ENCODE data around the gene EMD. TPM values are rescaled to one million over a fixed set of nuclear protein-coding genes. Genes with fewer than 3 reads are reported as not detected.

The EMD gene
- total RNA-seq, 1 donor from 2014 or later: 76.3 TPM

DNA sequence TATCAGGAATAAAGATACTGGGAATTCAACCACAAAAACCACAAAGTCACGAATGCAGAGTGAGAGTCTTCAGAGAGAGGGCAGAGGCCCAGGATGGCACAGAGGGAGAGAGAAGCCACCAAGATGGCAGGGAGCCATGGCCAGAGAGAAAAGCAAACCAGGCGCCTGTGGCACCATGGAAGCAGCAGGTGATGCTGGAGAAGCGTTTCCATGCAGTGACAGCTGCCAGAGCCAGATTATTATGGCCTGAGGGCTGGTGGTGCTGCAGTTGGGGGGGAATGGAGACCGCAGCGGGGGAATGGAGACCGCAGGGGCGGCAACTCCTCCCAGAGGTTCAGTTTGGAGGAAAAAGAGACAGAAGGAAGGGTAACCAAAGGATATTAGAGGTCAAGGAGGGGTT is 38.1 kb downstream of the EMD start:
- TF ChIP-seq, protein P1, sequence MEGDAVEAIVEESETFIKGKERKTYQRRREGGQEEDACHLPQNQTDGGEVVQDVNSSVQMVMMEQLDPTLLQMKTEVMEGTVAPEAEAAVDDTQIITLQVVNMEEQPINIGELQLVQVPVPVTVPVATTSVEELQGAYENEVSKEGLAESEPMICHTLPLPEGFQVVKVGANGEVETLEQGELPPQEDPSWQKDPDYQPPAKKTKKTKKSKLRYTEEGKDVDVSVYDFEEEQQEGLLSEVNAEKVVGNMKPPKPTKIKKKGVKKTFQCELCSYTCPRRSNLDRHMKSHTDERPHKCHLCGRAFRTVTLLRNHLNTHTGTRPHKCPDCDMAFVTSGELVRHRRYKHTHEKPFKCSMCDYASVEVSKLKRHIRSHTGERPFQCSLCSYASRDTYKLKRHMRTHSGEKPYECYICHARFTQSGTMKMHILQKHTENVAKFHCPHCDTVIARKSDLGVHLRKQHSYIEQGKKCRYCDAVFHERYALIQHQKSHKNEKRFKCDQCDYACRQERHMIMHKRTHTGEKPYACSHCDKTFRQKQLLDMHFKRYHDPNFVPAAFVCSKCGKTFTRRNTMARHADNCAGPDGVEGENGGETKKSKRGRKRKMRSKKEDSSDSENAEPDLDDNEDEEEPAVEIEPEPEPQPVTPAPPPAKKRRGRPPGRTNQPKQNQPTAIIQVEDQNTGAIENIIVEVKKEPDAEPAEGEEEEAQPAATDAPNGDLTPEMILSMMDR (IDR thresholded peaks at IDR 0.05; ENCODE audit: unreplicated experiment): no peak
- peaks cover 3% of the 10 kb centered on the region for H3K9me3 Mint-ChIP-seq
- H3K4me3 Mint-ChIP-seq: no peak overlapping the region
- no peaks in the 10 kb centered on the region for H3K4me1 Mint-ChIP-seq
- no peaks in the 10 kb centered on the region for H3K27me3 Mint-ChIP-seq (ENCODE audit: low read depth)
- no peak for DNase-seq (ENCODE audit: low spot score in 2 of 2, unreplicated experiment in 2 of 2)
- no peak overlapping the region for H3K27ac Mint-ChIP-seq
- no peaks in the 10 kb centered on the region for H3K36me3 Mint-ChIP-seq

DNA sequence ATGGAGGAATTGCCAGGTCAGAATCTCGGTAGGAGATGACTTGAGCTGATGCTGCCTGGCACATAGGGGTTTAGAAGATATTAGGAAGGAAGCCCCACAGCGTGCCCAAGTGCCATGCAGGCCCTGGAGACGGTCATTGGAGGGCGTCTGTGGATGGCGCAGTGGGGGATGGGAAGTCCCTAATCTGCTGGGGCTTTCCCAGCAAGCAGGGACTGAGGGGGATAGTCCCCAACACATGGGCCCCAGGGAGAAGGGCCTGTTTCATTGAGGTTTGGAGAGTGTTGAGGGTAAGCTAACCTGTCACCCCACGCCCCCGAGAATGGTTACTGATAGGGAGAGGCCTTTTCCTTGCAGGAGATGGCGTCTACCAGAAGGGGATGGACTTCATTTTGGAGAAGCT is 40.1 kb downstream of the EMD start:
- TF ChIP-seq, protein P1 (IDR thresholded peaks at IDR 0.05; ENCODE audit: unreplicated experiment): no peak
- Mint-ChIP-seq H3K9me3 (peaks cover 3% of the 10 kb centered on the region), H3K4me3 (no peak overlapping the region), H3K4me1 (no peaks in the 10 kb centered on the region), H3K27ac (no peak overlapping the region), H3K36me3 (peaks cover 2% of the 10 kb centered on the region), H3K27me3 (ENCODE audit: low read depth) (no peaks in the 10 kb centered on the region)
- no peak for DNase-seq (ENCODE audit: low spot score in 2 of 2, unreplicated experiment in 2 of 2)

DNA sequence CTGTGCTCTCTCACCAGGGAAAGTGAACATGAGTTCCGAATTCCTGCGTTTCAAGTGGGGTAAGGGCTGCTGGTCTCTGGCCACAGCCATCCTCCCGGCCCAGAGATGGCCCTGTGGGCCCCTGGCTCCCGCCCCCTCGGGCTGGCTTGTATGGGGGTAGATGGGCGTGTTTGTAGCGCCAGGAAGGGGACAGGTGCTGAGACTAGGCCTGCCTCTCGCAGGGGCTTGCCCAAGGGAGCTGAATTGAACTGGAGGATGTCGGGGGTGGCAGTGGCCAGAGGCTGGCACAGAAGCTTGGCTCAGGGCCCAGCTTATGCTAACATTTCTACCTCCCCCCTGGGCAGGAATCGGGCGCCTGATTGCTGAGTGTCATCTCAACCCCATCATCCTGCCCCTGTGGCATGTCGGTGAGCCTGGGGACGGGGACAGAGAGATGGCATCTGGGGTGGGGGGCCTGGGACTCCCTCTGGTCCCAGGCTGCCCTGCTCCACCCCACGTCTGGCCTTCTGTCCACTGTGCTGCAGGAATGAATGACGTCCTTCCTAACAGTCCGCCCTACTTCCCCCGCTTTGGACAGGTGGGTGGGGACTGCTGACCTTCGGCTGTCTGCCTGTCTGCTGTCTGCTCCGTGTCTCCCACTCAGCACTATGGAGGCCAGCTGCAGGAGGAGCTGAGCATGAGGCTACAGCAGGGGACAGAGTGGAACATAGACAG is 40.8 kb downstream of the EMD start:
- DNase-seq (ENCODE audit: low spot score in 2 of 2, unreplicated experiment in 2 of 2): no peak
- Mint-ChIP-seq H3K27ac (no peak overlapping the region), H3K4me1 (no peaks in the 10 kb centered on the region), H3K27me3 (ENCODE audit: low read depth) (no peaks in the 10 kb centered on the region), H3K4me3 (no peak overlapping the region), H3K9me3 (peaks cover 7% of the 10 kb centered on the region), H3K36me3 (peaks cover 2% of the 10 kb centered on the region)
- TF ChIP-seq, protein P1 (IDR thresholded peaks at IDR 0.05; ENCODE audit: unreplicated experiment): no peak

DNA sequence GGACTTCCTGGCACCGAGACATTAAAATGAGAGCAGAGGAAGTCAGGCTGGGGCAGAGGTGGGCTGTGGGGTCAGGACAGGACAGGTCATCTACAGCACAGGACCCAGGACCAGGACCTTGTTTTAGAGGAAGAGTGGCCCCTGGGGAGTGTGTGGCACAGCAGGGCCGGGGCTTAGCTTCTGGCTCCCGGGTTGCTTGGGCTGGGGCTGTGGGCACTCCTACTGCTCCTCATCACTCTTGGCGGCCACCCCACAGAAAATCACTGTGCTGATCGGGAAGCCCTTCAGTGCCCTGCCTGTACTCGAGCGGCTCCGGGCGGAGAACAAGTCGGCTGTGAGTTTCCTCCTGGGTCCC is 41.3 kb downstream of the EMD start:
- Mint-ChIP-seq H3K27ac (no peak overlapping the region), H3K36me3 (peaks cover 2% of the 10 kb centered on the region), H3K4me1 (no peaks in the 10 kb centered on the region), H3K27me3 (ENCODE audit: low read depth) (no peaks in the 10 kb centered on the region), H3K9me3 (peaks cover 4% of the 10 kb centered on the region), H3K4me3 (no peak overlapping the region)
- no peak for DNase-seq (ENCODE audit: low spot score in 2 of 2, unreplicated experiment in 2 of 2)
- TF ChIP-seq, protein P1 (IDR thresholded peaks at IDR 0.05; ENCODE audit: unreplicated experiment): no peak

DNA sequence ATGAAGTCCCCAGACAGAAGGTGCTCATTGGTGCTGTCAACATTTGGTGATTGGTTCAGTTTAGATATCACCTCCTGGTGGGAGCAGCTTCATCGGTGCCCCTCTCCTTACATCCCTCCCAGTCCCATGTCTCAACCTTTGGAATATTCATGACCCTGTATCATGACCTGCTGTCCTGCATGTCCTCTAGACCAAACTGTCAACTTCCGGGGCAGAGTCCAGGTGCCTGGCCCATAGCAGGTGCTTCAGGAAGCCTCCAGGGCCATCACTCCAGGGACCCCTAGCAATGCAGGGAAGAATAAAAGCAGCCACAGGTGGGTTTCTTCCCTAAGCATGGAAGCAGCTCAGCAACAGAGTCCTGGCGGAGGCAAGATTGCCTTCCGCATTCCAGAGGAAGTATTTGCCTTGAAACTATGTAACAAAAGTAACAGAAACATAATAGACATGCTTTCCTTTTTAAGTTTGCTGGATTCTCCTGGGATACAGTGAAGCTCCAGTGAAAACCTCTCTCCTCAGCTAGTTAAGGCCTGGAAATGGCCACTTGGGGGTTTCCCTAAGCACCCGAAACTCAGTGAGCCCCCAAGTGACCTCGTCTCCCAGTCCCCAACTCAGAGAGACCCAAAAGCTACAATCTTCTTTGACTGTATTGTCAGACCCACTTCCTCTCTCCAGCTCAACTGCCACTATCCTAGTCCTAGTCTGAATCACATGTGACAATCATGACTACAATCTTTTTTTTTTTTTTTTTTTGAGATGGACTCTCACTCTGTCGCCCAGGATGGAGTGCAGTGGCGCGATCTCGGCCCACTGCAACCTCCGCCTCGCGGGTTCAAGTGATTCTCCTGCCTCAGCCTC is 48.0 kb downstream of the EMD start:
- peaks cover 2% of the 10 kb centered on the region for H3K36me3 Mint-ChIP-seq
- peaks cover 25% of the 10 kb centered on the region for H3K4me1 Mint-ChIP-seq
- peak overlapping the region; percentile 22 for H3K4me3 Mint-ChIP-seq
- no peak for DNase-seq (ENCODE audit: low spot score in 2 of 2, unreplicated experiment in 2 of 2)
- peaks cover 12% of the 10 kb centered on the region for H3K9me3 Mint-ChIP-seq
- TF ChIP-seq, protein P1 (IDR thresholded peaks at IDR 0.05; ENCODE audit: unreplicated experiment): no peak
- H3K27me3 Mint-ChIP-seq (ENCODE audit: low read depth): no peaks in the 10 kb centered on the region
- peak overlapping the region; percentile 90 for H3K27ac Mint-ChIP-seq
